Esophagus (tissue), 2 donors: ENCODE measurements around the gene ATP8A2. TPM values are rescaled to one million over a fixed set of nuclear protein-coding genes. Genes with fewer than 3 reads are reported as not detected.

Experiments
- H3K27ac ChIP-seq, 2 donors: one replicate each; pipeline ENCODE4 v1.5.1; 2013; ENCODE audit warnings: low read depth in 2 of 2, mild to moderate bottlenecking in 2 of 2, inconsistent platforms in 1 of 2, low read length in 1 of 2, moderate library complexity in 1 of 2
- H3K27me3 ChIP-seq, 2 donors: one replicate each; pipeline ENCODE4 v1.6.1; 2013; ENCODE audit warnings: low read length in 2 of 2, control low read depth in 1 of 2, mild to moderate bottlenecking in 1 of 2; ENCODE audit not compliant: insufficient read depth in 2 of 2, control insufficient read depth in 1 of 2
- H3K36me3 ChIP-seq, 2 donors: one replicate each; pipeline ENCODE4 v1.6.1; 2013; ENCODE audit warnings: low read length in 1 of 2; ENCODE audit not compliant: control insufficient read depth in 2 of 2, insufficient read depth in 2 of 2
- H3K4me1 ChIP-seq, 2 donors: one replicate each; pipeline ENCODE4 v1.6.1; 2013; ENCODE audit warnings: low read length in 1 of 2; ENCODE audit not compliant: control insufficient read depth in 2 of 2, insufficient read depth in 2 of 2
- H3K4me3 ChIP-seq, 2 donors: one replicate each; pipeline ENCODE4 v1.5.1; 2013; ENCODE audit warnings: low read length in 2 of 2, mild to moderate bottlenecking in 2 of 2, low read depth in 1 of 2, moderate library complexity in 1 of 2
- H3K9me3 ChIP-seq, 2 donors: one replicate each; pipeline ENCODE4 v1.6.1; 2013; ENCODE audit warnings: mild to moderate bottlenecking in 2 of 2, low read depth in 1 of 2, low read length in 1 of 2, moderate library complexity in 1 of 2; ENCODE audit not compliant: control insufficient read depth in 2 of 2, insufficient read depth in 1 of 2
- WGBS, 2 donors: extraction: QIAGEN DNeasy Blood & Tissue Kit; methylation state at CpG; one replicate each; pipeline ENCODE4 v1.1.7; 2013; 5-methylcytosine and 5-hydroxymethylcytosine counted together
- polyA plus RNA-seq, 2 donors: library from polyadenylated mRNA; stranded (reverse); fragments of 200-250 nt; gene quantifications; one replicate each; pipeline ENCODE4 v1.2.3, GENCODE V29; 2013
- donor health status: healthy with polysubstance abuse.
- donor health status: Bipolar disorder and iron deficiency.

The ATP8A2 gene
- polyA plus RNA-seq, 2 donors = 0.01 TPM; not detected in 1

- no peaks in the 10 kb centered on the region for H3K27me3 ChIP-seq
- no peaks in the 10 kb centered on the region for H3K4me1 ChIP-seq
- WGBS, 2 donors = 78 to 79% methylated on average over 12 of the region's 12 CpGs
- H3K4me3 ChIP-seq = no peak overlapping the region
- H3K27ac ChIP-seq = no peak overlapping the region
- H3K9me3 ChIP-seq = no peaks in the 10 kb centered on the region
- no peaks in the 10 kb centered on the region for H3K36me3 ChIP-seq
Observed at GRCh38 chr13:25869941-25870340, 498.2 kb downstream of the ATP8A2 start.

GRCh38 chr13:25871389-25872125, 499.8 kb downstream of the ATP8A2 start:
- 90 to 92% methylated on average over 11 of the region's 11 CpGs for WGBS, 2 donors
- Histone ChIP-seq H3K27ac (no peak overlapping the region), H3K9me3 (no peaks in the 10 kb centered on the region)

GRCh38 chr13:25872481-25873241, 500.9 kb downstream of the ATP8A2 start:
- Histone ChIP-seq H3K36me3 (no peaks in the 10 kb centered on the region), H3K27ac (no peak overlapping the region), H3K4me1 (no peaks in the 10 kb centered on the region), H3K27me3 (no peaks in the 10 kb centered on the region), H3K9me3 (no peaks in the 10 kb centered on the region), H3K4me3 (no peak overlapping the region)
- 69 to 70% methylated on average over 7 of the region's 7 CpGs for WGBS, 2 donors

More at GRCh38 chr13:25871389-25872125, 499.8 kb downstream of the ATP8A2 start:
- no peaks in the 10 kb centered on the region for H3K4me1 ChIP-seq
- H3K27me3 ChIP-seq = no peaks in the 10 kb centered on the region
- H3K36me3 ChIP-seq = no peaks in the 10 kb centered on the region
- no peak overlapping the region for H3K4me3 ChIP-seq

GRCh38 chr13:25873242-25873612, 501.5 kb downstream of the ATP8A2 start:
- 67 to 69% methylated on average over 2 of the region's 2 CpGs for WGBS, 2 donors
- Histone ChIP-seq H3K9me3 (no peaks in the 10 kb centered on the region), H3K4me3 (no peak overlapping the region)

GRCh38 chr13:25874064-25874737, 502.4 kb downstream of the ATP8A2 start:
- H3K27ac ChIP-seq = no peak overlapping the region
- H3K27me3 ChIP-seq = no peaks in the 10 kb centered on the region
- no peaks in the 10 kb centered on the region for H3K4me1 ChIP-seq
- no peaks in the 10 kb centered on the region for H3K36me3 ChIP-seq
- no peaks in the 10 kb centered on the region for H3K9me3 ChIP-seq
- no peak overlapping the region for H3K4me3 ChIP-seq
- WGBS, 2 donors = 82 to 83% methylated on average over 11 of the region's 11 CpGs

More at GRCh38 chr13:25873242-25873612, 501.5 kb downstream of the ATP8A2 start:
- Histone ChIP-seq H3K36me3 (no peaks in the 10 kb centered on the region), H3K27me3 (no peaks in the 10 kb centered on the region), H3K27ac (no peak overlapping the region), H3K4me1 (no peaks in the 10 kb centered on the region)

- Histone ChIP-seq H3K27ac (no peak overlapping the region), H3K36me3 (no peaks in the 10 kb centered on the region), H3K4me3 (no peak overlapping the region), H3K4me1 (no peaks in the 10 kb centered on the region), H3K9me3 (no peaks in the 10 kb centered on the region), H3K27me3 (no peaks in the 10 kb centered on the region)
- 57 to 68% methylated on average over 6 of the region's 6 CpGs for WGBS, 2 donors
Observed at GRCh38 chr13:25874907-25875306, 503.1 kb downstream of the ATP8A2 start.

- Histone ChIP-seq H3K9me3 (no peaks in the 10 kb centered on the region), H3K4me3 (no peak overlapping the region), H3K27me3 (no peaks in the 10 kb centered on the region), H3K4me1 (no peaks in the 10 kb centered on the region), H3K36me3 (no peaks in the 10 kb centered on the region), H3K27ac (no peak overlapping the region)
- 82 to 86% methylated on average over 6 of the region's 6 CpGs for WGBS, 2 donors
Observed at GRCh38 chr13:25876247-25876646, 504.5 kb downstream of the ATP8A2 start.

GRCh38 chr13:25879466-25879865, 507.7 kb downstream of the ATP8A2 start:
- no peaks in the 10 kb centered on the region for H3K36me3 ChIP-seq
- no peak overlapping the region for H3K27ac ChIP-seq
- WGBS, 2 donors = 92 to 94% methylated on average over 5 of the region's 5 CpGs
- no peaks in the 10 kb centered on the region for H3K27me3 ChIP-seq
- no peaks in the 10 kb centered on the region for H3K9me3 ChIP-seq
- H3K4me3 ChIP-seq = no peak overlapping the region
- H3K4me1 ChIP-seq = peaks cover 0 to 3% of the 10 kb centered on the region in 2 donors

GRCh38 chr13:25881136-25881926, 509.6 kb downstream of the ATP8A2 start:
- Histone ChIP-seq H3K27me3 (no peaks in the 10 kb centered on the region), H3K4me3 (no peak overlapping the region), H3K9me3 (no peaks in the 10 kb centered on the region), H3K36me3 (no peaks in the 10 kb centered on the region), H3K4me1 (peaks cover 0 to 3% of the 10 kb centered on the region in 2 donors), H3K27ac (no peak overlapping the region)
- WGBS, 2 donors = 66 to 72% methylated on average over 3 of the region's 3 CpGs
